ENCODE data around the gene STAC3.
A peak's percentile ranks its signal among the peaks of the same experiment; 100 is the strongest.

GRCh38 chr12:57224973-57225679 lies 25.9 kb downstream of the STAC3 start:
- TF ChIP-seq, protein P1, sequence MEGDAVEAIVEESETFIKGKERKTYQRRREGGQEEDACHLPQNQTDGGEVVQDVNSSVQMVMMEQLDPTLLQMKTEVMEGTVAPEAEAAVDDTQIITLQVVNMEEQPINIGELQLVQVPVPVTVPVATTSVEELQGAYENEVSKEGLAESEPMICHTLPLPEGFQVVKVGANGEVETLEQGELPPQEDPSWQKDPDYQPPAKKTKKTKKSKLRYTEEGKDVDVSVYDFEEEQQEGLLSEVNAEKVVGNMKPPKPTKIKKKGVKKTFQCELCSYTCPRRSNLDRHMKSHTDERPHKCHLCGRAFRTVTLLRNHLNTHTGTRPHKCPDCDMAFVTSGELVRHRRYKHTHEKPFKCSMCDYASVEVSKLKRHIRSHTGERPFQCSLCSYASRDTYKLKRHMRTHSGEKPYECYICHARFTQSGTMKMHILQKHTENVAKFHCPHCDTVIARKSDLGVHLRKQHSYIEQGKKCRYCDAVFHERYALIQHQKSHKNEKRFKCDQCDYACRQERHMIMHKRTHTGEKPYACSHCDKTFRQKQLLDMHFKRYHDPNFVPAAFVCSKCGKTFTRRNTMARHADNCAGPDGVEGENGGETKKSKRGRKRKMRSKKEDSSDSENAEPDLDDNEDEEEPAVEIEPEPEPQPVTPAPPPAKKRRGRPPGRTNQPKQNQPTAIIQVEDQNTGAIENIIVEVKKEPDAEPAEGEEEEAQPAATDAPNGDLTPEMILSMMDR (IDR thresholded peaks at IDR 0.05), result peak; percentile 35 to 71 (median 54)
- no peak for TF ChIP-seq POLR2A (IDR thresholded peaks at IDR 0.05)

Data from body of pancreas (tissue), 4 donors.